ENCODE measurements around the gene GUCA1C.

Gene GUCA1C

GRCh38 chr3:108953210-108953609 lies 469 bp downstream of the GUCA1C start:
- DNase-seq (ENCODE audit: insufficient read length, low spot score) (no peak), FAIRE-seq (no peak)
- TF ChIP-seq POU2F2 (IDR thresholded peaks at IDR 0.05; ENCODE audit: low read depth, low read length) = no peak
- TF ChIP-seq POLR2A (IDR thresholded peaks at IDR 0.05; ENCODE audit: low read depth, low read length) = no peak
- TF ChIP-seq SPI1 (IDR thresholded peaks at IDR 0.05; ENCODE audit: low read depth, low read length) = no peak
- TF ChIP-seq TAF1 (IDR thresholded peaks at IDR 0.05; ENCODE audit: low read depth, low read length) = no peak
- no peak for TF ChIP-seq PAX5 (IDR thresholded peaks at IDR 0.05; ENCODE audit: insufficient read depth, low read length, severe bottlenecking)
- no peak for TF ChIP-seq POLR2AphosphoS5 (IDR thresholded peaks at IDR 0.05; ENCODE audit: low read depth, low read length)

- DNase-seq (ENCODE audit: insufficient read length, low spot score) = no peak
- FAIRE-seq = no peak
- TF ChIP-seq POLR2AphosphoS5 (IDR thresholded peaks at IDR 0.05; ENCODE audit: low read depth, low read length) (no peak), POLR2A (IDR thresholded peaks at IDR 0.05; ENCODE audit: low read depth, low read length) (no peak), PAX5 (IDR thresholded peaks at IDR 0.05; ENCODE audit: insufficient read depth, low read length, severe bottlenecking) (no peak), TAF1 (IDR thresholded peaks at IDR 0.05; ENCODE audit: low read depth, low read length) (no peak), SPI1 (IDR thresholded peaks at IDR 0.05; ENCODE audit: low read depth, low read length) (no peak), POU2F2 (IDR thresholded peaks at IDR 0.05; ENCODE audit: low read depth, low read length) (no peak)
Measured at GRCh38 chr3:108951820-108952501, 1.7 kb downstream of the GUCA1C start.

- DNase-seq (ENCODE audit: insufficient read length, low spot score) (no peak), FAIRE-seq (no peak)
- no peak for TF ChIP-seq TAF1 (IDR thresholded peaks at IDR 0.05; ENCODE audit: low read depth, low read length)
- TF ChIP-seq POLR2AphosphoS5 (IDR thresholded peaks at IDR 0.05; ENCODE audit: low read depth, low read length) = no peak
- no peak for TF ChIP-seq PAX5 (IDR thresholded peaks at IDR 0.05; ENCODE audit: insufficient read depth, low read length, severe bottlenecking)
- TF ChIP-seq POLR2A (IDR thresholded peaks at IDR 0.05; ENCODE audit: low read depth, low read length) = no peak
- TF ChIP-seq POU2F2 (IDR thresholded peaks at IDR 0.05; ENCODE audit: low read depth, low read length) = no peak
- no peak for TF ChIP-seq SPI1 (IDR thresholded peaks at IDR 0.05; ENCODE audit: low read depth, low read length)
Measured at GRCh38 chr3:108947855-108948254, 5.8 kb downstream of the GUCA1C start.

GRCh38 chr3:108946292-108947285 lies 7.1 kb downstream of the GUCA1C start:
- TF ChIP-seq POU2F2 (IDR thresholded peaks at IDR 0.05; ENCODE audit: low read depth, low read length) = no peak
- TF ChIP-seq PAX5 (IDR thresholded peaks at IDR 0.05; ENCODE audit: insufficient read depth, low read length, severe bottlenecking) = no peak
- TF ChIP-seq TAF1 (IDR thresholded peaks at IDR 0.05; ENCODE audit: low read depth, low read length) = no peak
- TF ChIP-seq POLR2A (IDR thresholded peaks at IDR 0.05; ENCODE audit: low read depth, low read length) = no peak
- no peak for TF ChIP-seq POLR2AphosphoS5 (IDR thresholded peaks at IDR 0.05; ENCODE audit: low read depth, low read length)
- TF ChIP-seq SPI1 (IDR thresholded peaks at IDR 0.05; ENCODE audit: low read depth, low read length) = no peak
- DNase-seq (ENCODE audit: insufficient read length, low spot score) = no peak
- FAIRE-seq = no peak

- TF ChIP-seq POLR2AphosphoS5 (IDR thresholded peaks at IDR 0.05; ENCODE audit: low read depth, low read length) (no peak), POLR2A (IDR thresholded peaks at IDR 0.05; ENCODE audit: low read depth, low read length) (no peak), TAF1 (IDR thresholded peaks at IDR 0.05; ENCODE audit: low read depth, low read length) (no peak), PAX5 (IDR thresholded peaks at IDR 0.05; ENCODE audit: insufficient read depth, low read length, severe bottlenecking) (no peak), POU2F2 (IDR thresholded peaks at IDR 0.05; ENCODE audit: low read depth, low read length) (no peak), SPI1 (IDR thresholded peaks at IDR 0.05; ENCODE audit: low read depth, low read length) (no peak)
- no peak for FAIRE-seq
- no peak for DNase-seq (ENCODE audit: insufficient read length, low spot score)
Measured at GRCh38 chr3:108940568-108941263, 13.0 kb downstream of the GUCA1C start.

GRCh38 chr3:108940166-108940565 lies 13.5 kb downstream of the GUCA1C start:
- DNase-seq (ENCODE audit: insufficient read length, low spot score) = no peak
- no peak for TF ChIP-seq POU2F2 (IDR thresholded peaks at IDR 0.05; ENCODE audit: low read depth, low read length)
- TF ChIP-seq POLR2A (IDR thresholded peaks at IDR 0.05; ENCODE audit: low read depth, low read length) = no peak
- no peak for TF ChIP-seq PAX5 (IDR thresholded peaks at IDR 0.05; ENCODE audit: insufficient read depth, low read length, severe bottlenecking)
- no peak for FAIRE-seq

- FAIRE-seq (no peak), DNase-seq (ENCODE audit: insufficient read length, low spot score) (no peak)
- TF ChIP-seq POU2F2 (IDR thresholded peaks at IDR 0.05; ENCODE audit: low read depth, low read length) (no peak), POLR2AphosphoS5 (IDR thresholded peaks at IDR 0.05; ENCODE audit: low read depth, low read length) (no peak), PAX5 (IDR thresholded peaks at IDR 0.05; ENCODE audit: insufficient read depth, low read length, severe bottlenecking) (no peak)
Measured at GRCh38 chr3:108936924-108937689, 16.6 kb downstream of the GUCA1C start.

- DNase-seq (ENCODE audit: insufficient read length, low spot score) (no peak), FAIRE-seq (no peak)
- TF ChIP-seq POLR2A (IDR thresholded peaks at IDR 0.05; ENCODE audit: low read depth, low read length) = no peak
- TF ChIP-seq POLR2AphosphoS5 (IDR thresholded peaks at IDR 0.05; ENCODE audit: low read depth, low read length) = no peak
- no peak for TF ChIP-seq SPI1 (IDR thresholded peaks at IDR 0.05; ENCODE audit: low read depth, low read length)
- TF ChIP-seq TAF1 (IDR thresholded peaks at IDR 0.05; ENCODE audit: low read depth, low read length) = no peak
- no peak for TF ChIP-seq PAX5 (IDR thresholded peaks at IDR 0.05; ENCODE audit: insufficient read depth, low read length, severe bottlenecking)
- no peak for TF ChIP-seq POU2F2 (IDR thresholded peaks at IDR 0.05; ENCODE audit: low read depth, low read length)
Measured at GRCh38 chr3:108931035-108931434, 22.6 kb downstream of the GUCA1C start.
